ENCODE measurements around the gene USF1. TPM values are rescaled to one million over a fixed set of nuclear protein-coding genes. Genes with fewer than 3 reads are reported as not detected.

Gene USF1
- total and polyA plus RNA-seq, 2 donors from 2014 or later, result 48.7 to 56.1 TPM

DNA sequence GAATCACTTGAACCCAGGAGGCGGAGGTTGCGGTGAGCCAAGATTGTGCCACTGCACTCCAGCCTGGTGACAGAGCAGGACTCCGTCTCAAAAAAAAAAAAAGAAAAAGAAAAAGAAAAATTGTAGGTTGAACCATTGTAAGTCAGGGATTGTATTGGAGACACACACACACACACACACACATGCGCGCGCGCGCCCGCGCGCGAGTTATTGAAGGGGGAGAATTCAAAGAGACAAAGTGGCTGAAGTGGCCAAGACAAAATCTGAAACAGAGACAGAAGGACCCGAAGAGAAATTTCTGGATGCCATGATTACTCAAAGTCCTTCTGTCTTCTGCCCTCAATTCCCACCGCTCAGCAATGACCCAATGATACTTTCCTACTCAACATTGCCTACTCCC is 48.7 kb upstream of the USF1 start:
- no peak for FAIRE-seq
- Histone ChIP-seq H3K9me3 (ENCODE audit: control insufficient read depth in 2 of 3, insufficient read depth in 1 of 3, low read length in 3 of 3) (no peaks in the 10 kb centered on the region), H3K27ac (ENCODE audit: low read depth in 2 of 2, low read length in 2 of 2) (no peak overlapping the region), H3K36me3 (ENCODE audit: control insufficient read depth in 2 of 3, insufficient read depth in 3 of 3, low read length in 3 of 3) (no peaks in the 10 kb centered on the region), H3K4me3 (ENCODE audit: low read length in 3 of 3) (no peak overlapping the region), H3K27me3 (ENCODE audit: control insufficient read depth, insufficient read depth, low read length) (no peaks in the 10 kb centered on the region), H3K9ac (ENCODE audit: low read length in 3 of 3) (no peak overlapping the region), H3K4me1 (ENCODE audit: control insufficient read depth in 2 of 3, insufficient read depth in 2 of 3, low read depth in 1 of 3, low read length in 3 of 3) (peaks cover 0 to 10% (median 2%) of the 10 kb centered on the region in 3 donors)
- intact Hi-C loops (cut with DNase I), result no loop called here
- TF ChIP-seq, protein P1, sequence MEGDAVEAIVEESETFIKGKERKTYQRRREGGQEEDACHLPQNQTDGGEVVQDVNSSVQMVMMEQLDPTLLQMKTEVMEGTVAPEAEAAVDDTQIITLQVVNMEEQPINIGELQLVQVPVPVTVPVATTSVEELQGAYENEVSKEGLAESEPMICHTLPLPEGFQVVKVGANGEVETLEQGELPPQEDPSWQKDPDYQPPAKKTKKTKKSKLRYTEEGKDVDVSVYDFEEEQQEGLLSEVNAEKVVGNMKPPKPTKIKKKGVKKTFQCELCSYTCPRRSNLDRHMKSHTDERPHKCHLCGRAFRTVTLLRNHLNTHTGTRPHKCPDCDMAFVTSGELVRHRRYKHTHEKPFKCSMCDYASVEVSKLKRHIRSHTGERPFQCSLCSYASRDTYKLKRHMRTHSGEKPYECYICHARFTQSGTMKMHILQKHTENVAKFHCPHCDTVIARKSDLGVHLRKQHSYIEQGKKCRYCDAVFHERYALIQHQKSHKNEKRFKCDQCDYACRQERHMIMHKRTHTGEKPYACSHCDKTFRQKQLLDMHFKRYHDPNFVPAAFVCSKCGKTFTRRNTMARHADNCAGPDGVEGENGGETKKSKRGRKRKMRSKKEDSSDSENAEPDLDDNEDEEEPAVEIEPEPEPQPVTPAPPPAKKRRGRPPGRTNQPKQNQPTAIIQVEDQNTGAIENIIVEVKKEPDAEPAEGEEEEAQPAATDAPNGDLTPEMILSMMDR (IDR thresholded peaks at IDR 0.05; ENCODE audit: borderline replicate concordance, extremely low read depth, insufficient read depth), result no peak
- no peak for DNase-seq

DNA sequence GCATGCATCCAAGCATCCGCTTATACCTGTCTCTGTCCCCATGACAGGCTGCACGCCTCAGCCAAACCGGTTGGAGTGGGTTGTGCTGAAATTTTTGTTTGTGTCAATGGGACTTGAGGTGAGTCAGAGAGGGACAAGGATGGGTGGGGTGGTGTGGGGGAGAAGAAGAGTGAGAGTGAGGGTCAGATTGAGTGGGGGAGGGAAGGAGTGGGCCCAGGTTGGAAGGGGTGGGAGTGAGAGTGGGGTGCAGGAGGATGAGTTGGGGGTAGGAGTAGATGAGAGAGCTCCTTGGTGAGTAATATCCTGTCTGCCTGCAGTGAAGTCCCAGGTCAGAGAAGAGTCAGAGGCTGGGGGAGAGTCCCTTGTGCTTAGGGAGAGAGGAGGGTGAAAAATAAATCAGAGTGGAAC is 46.8 kb upstream of the USF1 start:
- Histone ChIP-seq H3K4me1 (ENCODE audit: control insufficient read depth in 2 of 3, insufficient read depth in 2 of 3, low read depth in 1 of 3, low read length in 3 of 3) (peaks cover 0 to 13% (median 4%) of the 10 kb centered on the region in 3 donors), H3K9me3 (ENCODE audit: control insufficient read depth in 2 of 3, insufficient read depth in 1 of 3, low read length in 3 of 3) (no peaks in the 10 kb centered on the region), H3K36me3 (ENCODE audit: control insufficient read depth in 2 of 3, insufficient read depth in 3 of 3, low read length in 3 of 3) (no peaks in the 10 kb centered on the region), H3K27ac (ENCODE audit: low read depth in 2 of 2, low read length in 2 of 2) (no peak overlapping the region), H3K4me3 (ENCODE audit: low read length in 3 of 3) (no peak overlapping the region), H3K9ac (ENCODE audit: low read length in 3 of 3) (no peak overlapping the region), H3K27me3 (ENCODE audit: control insufficient read depth, insufficient read depth, low read length) (no peaks in the 10 kb centered on the region)
- no peak for DNase-seq
- no peak for FAIRE-seq
- TF ChIP-seq, protein P1 (IDR thresholded peaks at IDR 0.05; ENCODE audit: borderline replicate concordance, extremely low read depth, insufficient read depth), result no peak
- intact Hi-C loops (cut with DNase I), result no loop called here

DNA sequence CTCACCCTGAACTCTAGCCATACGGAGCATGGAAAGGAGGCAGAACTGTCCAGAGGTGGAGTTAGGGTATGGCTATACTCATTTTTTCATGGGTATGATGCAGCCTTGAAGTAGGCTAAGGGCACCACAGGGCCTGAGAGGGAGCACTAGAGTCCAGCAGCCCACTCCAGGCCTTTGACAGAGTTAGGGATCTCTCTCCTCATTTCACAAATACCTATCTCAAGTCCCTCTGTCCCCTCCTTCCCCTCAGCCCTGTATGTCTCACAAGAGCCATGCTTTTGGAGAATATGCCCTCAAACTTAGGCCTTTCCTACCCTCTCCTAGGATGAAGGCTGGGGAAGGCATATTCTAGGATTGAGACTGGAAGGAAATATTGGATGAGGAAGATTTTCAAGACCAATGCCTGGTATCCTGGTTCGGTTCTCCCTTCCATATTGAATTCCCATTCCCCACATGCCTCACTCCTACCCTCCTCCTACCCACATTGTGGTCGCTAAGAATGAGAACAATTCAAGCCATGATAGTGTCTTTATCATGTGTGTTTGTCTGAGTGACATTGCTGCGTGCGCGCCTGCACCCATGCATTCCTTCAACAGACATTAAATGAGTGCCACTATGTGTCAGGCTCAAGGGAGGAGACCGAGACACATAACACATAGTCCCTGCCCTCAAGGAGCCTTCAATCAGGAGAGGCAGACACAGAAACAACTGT is 46.2 kb upstream of the USF1 start:
- TF ChIP-seq, protein P1 (IDR thresholded peaks at IDR 0.05; ENCODE audit: borderline replicate concordance, extremely low read depth, insufficient read depth), result no peak
- H3K4me3 ChIP-seq (ENCODE audit: low read length in 3 of 3), result no peak overlapping the region
- H3K36me3 ChIP-seq (ENCODE audit: control insufficient read depth in 2 of 3, insufficient read depth in 3 of 3, low read length in 3 of 3), result no peaks in the 10 kb centered on the region
- H3K9me3 ChIP-seq (ENCODE audit: control insufficient read depth in 2 of 3, insufficient read depth in 1 of 3, low read length in 3 of 3), result no peaks in the 10 kb centered on the region
- no peak overlapping the region for H3K9ac ChIP-seq (ENCODE audit: low read length in 3 of 3)
- FAIRE-seq, result no peak
- H3K4me1 ChIP-seq (ENCODE audit: control insufficient read depth in 2 of 3, insufficient read depth in 2 of 3, low read depth in 1 of 3, low read length in 3 of 3), result peaks cover 0 to 9% (median 4%) of the 10 kb centered on the region in 3 donors
- no peak for DNase-seq
- no peak overlapping the region for H3K27ac ChIP-seq (ENCODE audit: low read depth in 2 of 2, low read length in 2 of 2)
- no peaks in the 10 kb centered on the region for H3K27me3 ChIP-seq (ENCODE audit: control insufficient read depth, insufficient read depth, low read length)
- intact Hi-C loops (cut with DNase I), result no loop called here

All from kidney (tissue), 14 donors.